ENCODE data around the gene SPPL2B. TPM values are rescaled to one million over a fixed set of nuclear protein-coding genes. Genes with fewer than 3 reads are reported as not detected.
"Not testable (repeated sequence)": the region's sequence is repeated elsewhere in the genome, so short reads cannot be mapped to it uniquely, and the experiment has no call there.

SPPL2B gene
- total and polyA plus RNA-seq, 10 donors: 40.5 to 111 (median 78.1) TPM

- intact Hi-C loops (cut with DNase I; ENCODE audit: low total_unique reads): no loop called here
- H3K27ac ChIP-seq: no peak overlapping the region
- no peak overlapping the region for H3K4me3 ChIP-seq
- no peaks in the 10 kb centered on the region for H3K9me3 ChIP-seq
- H3K27me3 ChIP-seq (replicated peaks in 1 of 7): peaks cover 0 to 23% (median 0%) of the 10 kb centered on the region in 7 donors
- TF ChIP-seq POLR2AphosphoS5 (IDR thresholded peaks at IDR 0.05) (no peak), POLR2A (IDR thresholded peaks at IDR 0.05) (no peak), CTCF (IDR thresholded peaks at IDR 0.05 in 8 of 11, conservative IDR thresholded peaks at IDR 0.05 in 3 of 11) (no peak)
- DNase-seq: no peak
- no peaks in the 10 kb centered on the region for H3K36me3 ChIP-seq
- WGBS, 5 donors: 72 to 82% (median 78%) methylated on average over 20 of the region's 20 CpGs
- H3K4me1 ChIP-seq: peaks cover 0 to 32% (median 8%) of the 10 kb centered on the region in 6 donors
Observed at GRCh38 chr19:2387367-2388288, 59.1 kb downstream of the SPPL2B start.

GRCh38 chr19:2389594-2389993 lies 61.1 kb downstream of the SPPL2B start:
- WGBS, 5 donors: 79 to 90% (median 82%) methylated on average over 17 to 21 of the region's 21 CpGs

GRCh38 chr19:2391118-2391725 lies 62.7 kb downstream of the SPPL2B start:
- Histone ChIP-seq H3K27ac (no peak overlapping the region), H3K9me3 (peaks cover 0 to 3% (median 0%) of the 10 kb centered on the region in 8 donors), H3K27me3 (replicated peaks in 1 of 7) (no peaks in the 10 kb centered on the region), H3K4me3 (no peak overlapping the region), H3K4me1 (peaks cover 0 to 36% (median 15%) of the 10 kb centered on the region in 6 donors), H3K36me3 (no peaks in the 10 kb centered on the region)
- no peak for DNase-seq
- intact Hi-C loops (cut with DNase I; ENCODE audit: low total_unique reads): loop anchor here (5.0 kb wide), 1 partner anchor 154 kb away; the partner anchor contains the start of genes PLEKHJ1 and SF3A2
- 6 to 10% (median 9%) methylated on average over 10 of the region's 10 CpGs for WGBS, 5 donors
- peak; percentile 61 to 90 (median 84) for TF ChIP-seq CTCF (IDR thresholded peaks at IDR 0.05 in 8 of 11, conservative IDR thresholded peaks at IDR 0.05 in 3 of 11)
- no peak for TF ChIP-seq POLR2A (IDR thresholded peaks at IDR 0.05)

More at GRCh38 chr19:2389594-2389993, 61.1 kb downstream of the SPPL2B start:
- Histone ChIP-seq H3K27me3 (replicated peaks in 1 of 7) (peaks cover 0 to 12% (median 0%) of the 10 kb centered on the region in 7 donors), H3K4me3 (no peak overlapping the region), H3K27ac (no peak overlapping the region), H3K36me3 (no peaks in the 10 kb centered on the region), H3K4me1 (peaks cover 0 to 31% (median 14%) of the 10 kb centered on the region in 6 donors), H3K9me3 (peaks cover 0 to 3% (median 0%) of the 10 kb centered on the region in 8 donors)
- no peak for DNase-seq
- TF ChIP-seq POLR2A (IDR thresholded peaks at IDR 0.05): no peak
- TF ChIP-seq POLR2AphosphoS5 (IDR thresholded peaks at IDR 0.05): no peak
- TF ChIP-seq CTCF (IDR thresholded peaks at IDR 0.05 in 8 of 11, conservative IDR thresholded peaks at IDR 0.05 in 3 of 11): no peak
- intact Hi-C loops (cut with DNase I; ENCODE audit: low total_unique reads): no loop called here

- no peak for DNase-seq
- WGBS, 5 donors: 63 to 83% (median 67%) methylated on average over 7 of the region's 7 CpGs
- intact Hi-C loops (cut with DNase I; ENCODE audit: low total_unique reads): loop anchor here (5.0 kb wide), 1 partner anchor 155 kb away; the partner anchor contains the start of genes PLEKHJ1 and SF3A2
Observed at GRCh38 chr19:2392366-2392765, 63.9 kb downstream of the SPPL2B start.

GRCh38 chr19:2392899-2393298 lies 64.4 kb downstream of the SPPL2B start:
- 72 to 80% (median 76%) methylated on average over 8 of the region's 8 CpGs for WGBS, 5 donors
- H3K4me3 ChIP-seq; H3K9me3 ChIP-seq; H3K36me3 ChIP-seq; H3K27me3 ChIP-seq (replicated peaks in 1 of 7); H3K27ac ChIP-seq; DNase-seq: not testable (repeated sequence)
- H3K4me1 ChIP-seq: peaks cover 0 to 36% (median 15%) of the 10 kb centered on the region in 6 donors
- intact Hi-C loops (cut with DNase I; ENCODE audit: low total_unique reads): loop anchor here (5.0 kb wide), 1 partner anchor 156 kb away; the partner anchor contains the start of genes PLEKHJ1 and SF3A2

More at GRCh38 chr19:2392366-2392765, 63.9 kb downstream of the SPPL2B start:
- peaks cover 0 to 36% (median 15%) of the 10 kb centered on the region in 6 donors for H3K4me1 ChIP-seq
- no peaks in the 10 kb centered on the region for H3K27me3 ChIP-seq (replicated peaks in 1 of 7)
- no peaks in the 10 kb centered on the region for H3K36me3 ChIP-seq
- no peak overlapping the region for H3K4me3 ChIP-seq
- H3K9me3 ChIP-seq: peaks cover 0 to 3% (median 0%) of the 10 kb centered on the region in 8 donors
- no peak overlapping the region for H3K27ac ChIP-seq
- TF ChIP-seq POLR2A (IDR thresholded peaks at IDR 0.05) (no peak), CTCF (IDR thresholded peaks at IDR 0.05 in 8 of 11, conservative IDR thresholded peaks at IDR 0.05 in 3 of 11) (no peak), POLR2AphosphoS5 (IDR thresholded peaks at IDR 0.05) (no peak)
